ENCODE measurements around the gene TMEM107.

TMEM107 gene

DNA sequence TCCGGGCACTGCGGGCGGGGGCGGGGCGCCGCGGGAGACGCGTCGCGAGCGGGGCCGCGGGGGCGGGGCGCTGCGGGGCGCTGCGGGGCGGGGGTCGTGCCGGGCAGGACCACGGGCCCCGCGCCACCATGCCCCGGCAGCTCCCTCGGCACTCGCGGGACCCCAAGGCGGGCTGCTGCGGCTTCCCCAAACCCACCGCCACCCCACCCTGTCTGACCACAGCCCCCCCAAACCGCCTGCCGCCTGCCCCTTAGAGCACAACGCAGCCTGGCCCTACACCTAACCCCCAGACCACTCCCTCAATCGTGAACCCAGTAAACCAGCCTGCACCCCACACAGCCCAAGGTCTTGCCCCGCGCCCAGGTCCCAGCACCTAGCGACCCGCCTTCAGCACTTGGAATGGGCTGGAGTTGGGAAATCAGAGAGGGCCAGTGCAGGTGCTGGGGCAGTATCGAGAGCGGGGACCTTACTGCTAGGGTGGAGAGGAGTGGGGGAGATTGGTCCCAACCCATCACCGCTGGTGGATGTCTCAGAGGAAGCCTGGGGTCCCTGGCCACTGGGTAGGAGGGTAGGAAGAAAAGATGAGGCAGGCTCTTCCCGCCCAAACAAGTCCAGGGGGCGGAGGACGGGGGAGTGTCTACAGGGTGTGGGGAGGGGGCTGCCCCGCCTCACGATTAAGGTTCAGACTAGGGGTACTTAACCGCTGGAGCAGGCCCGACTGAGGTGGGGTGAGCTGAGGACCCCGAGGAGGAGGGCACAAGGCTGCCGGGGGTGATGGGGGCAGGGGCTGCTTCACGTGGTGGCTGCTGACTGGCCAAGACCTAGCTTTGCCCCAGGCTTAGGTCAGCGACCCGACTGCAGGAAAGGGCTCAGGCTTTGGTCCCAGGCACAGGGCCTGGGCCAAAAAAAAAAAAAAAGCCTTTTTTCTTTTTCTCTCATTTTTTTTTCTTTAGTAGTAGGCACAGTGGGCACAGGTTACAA lies 12.9 kb downstream of the TMEM107 start:
- in situ Hi-C loops (cut with MboI; ENCODE audit: low sequenced_read_pairs) = no loop called here

DNA sequence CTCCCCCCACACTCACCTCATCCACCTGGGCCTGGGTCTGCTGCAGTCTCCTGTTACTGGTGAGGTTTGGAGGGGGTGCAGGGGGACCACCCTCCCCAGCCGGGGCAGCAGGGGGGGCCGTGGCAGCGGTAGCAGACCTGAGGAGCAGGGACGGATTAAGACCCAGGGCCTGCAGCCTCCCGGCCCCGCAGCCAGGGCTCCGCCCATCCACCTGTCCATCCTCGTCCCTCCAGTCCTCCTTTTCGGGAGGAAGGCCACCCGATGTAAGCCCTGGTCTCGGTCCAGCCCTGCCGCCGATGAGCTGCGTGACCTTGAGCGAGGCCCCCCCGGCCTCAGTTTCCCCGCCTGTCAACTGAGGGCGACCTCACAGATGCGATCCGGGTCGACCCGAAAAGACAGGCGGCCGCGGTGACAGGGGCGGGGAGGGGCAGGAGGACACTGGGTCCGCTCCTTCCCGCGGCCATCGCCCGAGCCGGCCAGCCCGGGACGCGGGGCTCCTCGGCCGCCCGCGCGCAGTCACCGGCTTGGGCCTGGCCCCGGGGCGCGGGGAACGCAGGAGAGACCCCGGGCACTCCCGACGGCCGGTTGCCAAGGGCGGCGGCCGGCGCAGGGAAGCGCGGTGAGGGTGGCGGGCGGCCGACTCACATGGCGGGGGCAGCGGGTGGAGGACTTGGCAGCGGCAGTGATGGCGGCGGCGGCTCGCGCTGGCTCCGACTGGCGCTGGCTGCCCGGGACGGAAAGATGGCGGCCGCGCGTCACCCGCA lies 13.8 kb downstream of the TMEM107 start, which contains the start of gene VAMP2:
VAMP2 (minus strand) TSS at position 716 of the 764 bp plus-strand sequence; CDS start at position 647, 69 bp downstream.
- in situ Hi-C loops (cut with MboI; ENCODE audit: low sequenced_read_pairs) = no loop called here

DNA sequence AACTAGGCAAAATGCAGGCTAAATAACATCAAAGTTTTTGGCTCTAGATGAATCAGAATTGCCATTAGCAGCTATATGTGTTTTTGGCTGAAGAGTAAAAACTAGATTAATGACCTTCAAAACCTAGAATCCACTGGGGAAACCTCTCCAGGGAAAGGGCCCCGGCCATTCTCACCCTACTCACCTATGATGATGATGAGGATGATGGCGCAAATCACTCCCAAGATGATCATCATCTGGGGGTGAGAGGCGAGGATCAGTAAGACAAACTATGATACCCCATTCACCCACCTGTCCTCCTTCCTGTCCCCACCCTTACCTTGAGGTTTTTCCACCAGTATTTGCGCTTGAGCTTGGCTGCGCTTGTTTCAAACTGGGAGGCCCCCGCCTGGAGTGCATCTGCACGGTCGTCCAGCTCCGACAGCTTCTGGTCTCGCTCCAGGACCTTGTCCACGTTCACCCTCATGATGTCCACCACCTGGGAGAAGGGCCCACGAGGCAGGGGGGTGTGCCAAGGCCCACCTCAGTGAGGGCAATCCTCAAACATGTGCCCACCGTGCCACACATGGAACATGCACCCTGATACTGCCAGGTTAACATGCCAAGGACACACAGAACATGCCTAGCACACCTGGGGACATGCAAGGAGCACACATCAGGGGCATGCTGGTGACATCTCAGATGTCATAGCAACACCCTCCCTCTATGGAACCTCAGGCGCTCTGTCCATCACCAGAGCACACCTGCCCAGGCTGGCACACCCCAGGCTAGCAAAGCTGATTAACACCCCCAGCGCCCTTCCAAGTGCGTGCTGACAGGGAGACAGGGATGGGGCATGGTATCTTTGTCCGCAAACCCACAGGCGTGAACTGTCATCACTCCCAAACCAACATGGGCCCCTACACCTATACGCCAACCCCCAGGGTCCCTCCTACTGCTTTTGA lies 14.6 kb downstream of the TMEM107 start:
- in situ Hi-C loops (cut with MboI; ENCODE audit: low sequenced_read_pairs) = no loop called here

DNA sequence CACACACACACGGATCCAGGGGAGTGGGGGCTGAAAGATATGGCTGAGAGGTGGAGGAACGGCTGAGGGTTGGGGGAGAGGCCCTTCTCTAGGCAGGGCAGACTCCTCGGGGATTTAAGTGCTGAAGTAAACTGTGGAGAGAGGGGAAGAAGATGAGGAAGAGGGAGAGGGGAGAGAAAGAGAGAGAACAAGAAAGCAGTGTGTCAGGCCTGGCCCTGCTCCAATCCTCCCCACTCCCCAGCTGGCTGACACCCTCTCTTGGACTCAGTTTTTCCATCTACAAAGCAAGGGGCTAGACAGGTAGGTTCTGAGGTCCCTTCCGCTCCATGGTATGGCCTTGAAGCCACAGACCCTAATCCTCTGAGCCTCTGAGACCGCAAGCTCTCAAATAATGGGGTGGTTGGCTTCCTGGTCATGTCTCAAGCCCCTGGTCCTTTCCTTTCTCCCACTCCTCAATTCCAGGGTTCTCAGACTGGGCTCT lies 15.4 kb downstream of the TMEM107 start:
- in situ Hi-C loops (cut with MboI; ENCODE audit: low sequenced_read_pairs) = no loop called here

DNA sequence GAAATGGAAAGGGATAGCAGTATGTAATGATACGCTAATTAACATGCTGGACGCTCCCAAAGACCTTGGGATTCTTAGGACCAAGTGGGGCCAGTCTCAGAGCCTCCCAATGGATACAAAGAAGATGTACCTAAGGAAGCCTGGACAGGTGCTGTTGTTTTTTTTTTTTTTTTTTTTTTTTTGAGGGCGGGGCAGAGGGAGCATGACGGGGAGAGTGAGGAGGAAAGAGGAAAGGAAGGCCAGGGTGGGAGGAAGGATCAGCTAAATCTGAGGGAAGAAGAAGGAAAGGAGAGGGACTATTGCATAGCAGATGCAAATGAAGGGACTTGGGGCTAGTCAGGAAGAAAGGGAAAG lies 16.0 kb downstream of the TMEM107 start:
- in situ Hi-C loops (cut with MboI; ENCODE audit: low sequenced_read_pairs) = no loop called here

DNA sequence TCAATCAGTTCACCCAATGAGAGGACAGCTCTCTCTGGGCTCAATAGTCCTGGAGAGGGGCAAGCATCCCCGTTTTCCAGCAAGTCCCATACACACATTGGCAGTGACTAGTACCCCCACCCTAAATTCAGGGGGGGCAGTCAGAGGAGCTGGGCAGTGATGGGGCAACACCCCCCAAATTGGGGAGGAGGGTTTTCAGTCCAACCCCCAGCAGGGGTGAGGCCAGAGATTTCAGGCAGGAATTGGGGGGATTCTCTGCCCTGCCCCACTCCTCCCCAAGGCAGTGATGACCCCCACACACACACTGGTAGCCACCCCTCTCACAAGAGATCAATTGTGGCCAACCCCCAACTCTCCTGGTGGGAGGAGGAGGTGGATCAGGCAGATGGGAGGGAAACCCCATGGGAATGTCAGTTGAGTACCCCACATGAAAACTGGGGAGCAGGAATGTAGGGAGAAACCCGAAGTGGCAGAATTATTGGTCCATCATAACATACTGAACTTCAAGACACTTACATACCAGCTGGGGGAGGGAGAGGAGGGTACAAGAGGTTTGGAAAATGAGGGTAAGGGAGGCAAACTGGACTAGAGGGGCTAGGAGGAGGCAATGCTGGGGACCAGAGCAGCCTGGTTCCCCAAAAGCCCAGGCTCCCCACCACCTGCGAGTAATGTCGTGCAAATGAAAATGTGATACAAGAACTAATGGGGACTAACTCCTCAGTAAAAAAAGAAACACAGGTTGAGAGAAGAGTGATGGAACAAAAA lies 16.5 kb downstream of the TMEM107 start:
- in situ Hi-C loops (cut with MboI; ENCODE audit: low sequenced_read_pairs) = no loop called here

DNA sequence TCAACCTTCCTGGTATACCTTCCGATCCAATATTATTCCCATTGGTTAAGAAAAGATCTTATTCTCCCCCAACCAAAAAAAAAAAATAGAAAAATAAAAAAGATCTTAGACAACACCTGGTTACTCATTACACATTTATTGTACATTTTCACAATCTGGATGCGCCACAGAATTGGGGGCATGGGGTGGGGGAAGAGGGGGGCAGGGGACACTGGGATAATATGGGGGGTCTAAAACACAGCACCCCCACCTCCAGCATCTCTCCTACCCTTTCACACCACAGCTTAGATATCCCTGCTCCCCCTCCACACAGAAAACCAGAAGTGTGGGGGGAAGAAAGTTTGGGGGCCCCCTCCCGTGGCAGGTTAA lies 17.2 kb downstream of the TMEM107 start:
- in situ Hi-C loops (cut with MboI; ENCODE audit: low sequenced_read_pairs) = no loop called here

DNA sequence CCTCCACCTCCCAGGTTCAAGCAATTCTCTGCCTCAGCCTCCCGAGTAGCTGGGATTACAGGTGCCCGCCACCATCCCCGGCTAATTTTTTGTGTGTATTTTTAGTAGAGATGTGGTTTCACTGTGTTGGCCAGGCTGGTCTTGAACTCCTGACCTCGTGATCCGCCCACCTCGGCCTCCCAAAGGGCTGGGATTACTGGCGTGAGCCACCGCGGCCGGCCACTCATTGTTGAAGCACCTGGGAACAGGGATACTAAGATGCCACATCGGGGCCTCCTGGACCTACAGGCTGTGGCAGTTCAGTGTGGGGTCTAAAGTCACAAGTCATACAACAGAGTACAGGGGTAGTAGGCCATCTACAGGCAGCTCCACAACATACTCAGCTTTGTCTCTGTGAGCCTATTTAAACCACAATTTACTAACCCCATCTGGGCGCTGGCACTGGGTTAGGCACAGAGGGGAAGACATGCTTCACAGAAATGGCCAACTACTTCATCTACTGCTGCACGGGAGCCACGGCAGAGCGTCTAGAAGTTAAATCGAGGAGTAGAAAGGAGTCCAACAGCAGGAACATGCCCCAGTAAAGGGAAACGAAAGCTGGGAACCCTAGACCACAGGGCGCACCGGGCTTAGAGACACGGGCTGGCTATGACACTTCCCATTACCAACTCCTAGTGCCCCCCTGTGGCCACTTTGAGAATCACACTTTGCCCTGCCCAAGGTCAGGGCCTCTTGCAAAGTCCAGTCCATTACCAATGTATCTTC lies 17.7 kb downstream of the TMEM107 start:
- in situ Hi-C loops (cut with MboI; ENCODE audit: low sequenced_read_pairs) = no loop called here

DNA sequence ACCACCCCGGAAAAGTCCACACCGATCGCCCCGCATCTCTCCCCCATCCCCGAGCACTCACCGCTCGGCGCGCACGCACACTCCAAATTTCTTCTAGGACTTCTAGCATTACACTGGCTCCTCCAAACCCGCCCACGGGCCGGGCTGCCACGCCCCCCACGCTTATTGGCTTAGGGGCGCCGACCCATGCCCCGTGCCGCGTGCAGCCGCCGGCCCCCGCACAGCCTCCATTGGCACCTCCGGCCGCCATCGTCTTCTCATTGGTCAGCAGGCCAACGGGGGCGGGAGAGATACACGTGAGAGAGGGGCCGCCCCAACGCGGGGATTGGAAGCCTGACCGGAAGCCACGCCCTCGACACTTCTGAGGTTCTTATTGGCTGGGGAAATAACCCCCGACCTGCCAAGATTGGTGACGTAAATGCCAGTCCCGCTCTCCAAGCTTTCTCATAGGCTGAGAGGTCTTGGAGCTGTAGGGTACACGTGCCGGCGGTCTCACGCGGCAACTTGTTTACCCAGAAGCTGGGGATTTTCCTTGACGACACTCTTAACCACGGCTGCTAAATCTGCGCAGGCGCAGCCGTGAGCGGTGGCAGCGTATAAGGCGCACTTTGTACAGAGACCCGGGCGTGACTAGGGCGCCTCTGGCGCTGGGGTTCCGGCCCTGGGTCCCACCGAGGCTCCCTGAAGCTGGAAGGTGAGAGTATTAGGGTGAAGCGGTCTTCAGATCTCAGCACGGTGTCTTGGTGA lies 19.8 kb downstream of the TMEM107 start:
- in situ Hi-C loops (cut with MboI; ENCODE audit: low sequenced_read_pairs) = no loop called here

DNA sequence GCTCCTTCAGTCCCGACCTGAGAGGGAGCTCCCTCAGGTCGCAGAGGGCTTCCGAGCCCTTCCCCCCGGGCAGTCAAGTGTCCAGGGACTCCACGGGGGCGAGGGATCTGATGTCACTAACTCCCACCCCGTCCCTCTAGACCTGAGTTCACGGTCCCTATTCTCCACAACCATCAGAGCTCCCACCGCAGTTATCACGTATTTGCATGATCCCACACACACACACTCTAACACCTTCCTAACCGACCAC lies 20.3 kb downstream of the TMEM107 start:
- in situ Hi-C loops (cut with MboI; ENCODE audit: low sequenced_read_pairs) = no loop called here

DNA sequence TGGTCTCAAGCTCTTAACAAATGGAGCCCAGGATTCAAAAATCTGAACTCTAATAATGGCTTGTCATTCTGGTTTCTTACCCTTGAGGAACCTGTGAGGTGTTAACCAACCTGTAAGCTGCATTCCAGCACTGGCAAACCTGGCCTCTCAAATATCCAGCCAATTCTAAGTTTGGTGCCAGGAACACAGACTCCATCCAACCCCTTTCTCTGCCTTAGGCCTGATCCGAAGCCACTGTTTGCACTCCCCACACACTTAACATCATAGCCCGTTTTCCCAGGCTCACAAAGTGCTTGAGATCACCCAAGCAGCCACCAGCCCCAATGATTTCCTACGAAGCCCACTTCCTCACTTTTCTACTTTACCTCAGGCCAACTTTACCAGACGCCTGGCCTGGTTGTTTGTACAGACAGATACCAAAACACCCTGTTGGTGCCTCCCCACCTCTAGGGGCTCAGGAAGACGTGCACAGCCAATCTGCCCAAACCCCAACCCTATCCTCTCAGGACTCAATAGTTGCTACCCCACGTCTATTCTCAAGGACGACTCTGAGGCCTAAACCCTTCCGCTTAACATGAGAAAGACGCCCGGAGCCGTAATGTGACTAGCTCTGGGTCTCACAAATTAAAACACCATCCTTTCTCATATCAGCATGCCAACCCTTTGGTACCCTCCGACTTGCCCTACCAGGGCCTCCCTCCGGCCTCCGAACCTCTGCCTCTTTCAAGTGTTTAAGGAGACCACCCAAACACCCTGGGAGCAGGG lies 20.8 kb downstream of the TMEM107 start:
- in situ Hi-C loops (cut with MboI; ENCODE audit: low sequenced_read_pairs) = no loop called here

DNA sequence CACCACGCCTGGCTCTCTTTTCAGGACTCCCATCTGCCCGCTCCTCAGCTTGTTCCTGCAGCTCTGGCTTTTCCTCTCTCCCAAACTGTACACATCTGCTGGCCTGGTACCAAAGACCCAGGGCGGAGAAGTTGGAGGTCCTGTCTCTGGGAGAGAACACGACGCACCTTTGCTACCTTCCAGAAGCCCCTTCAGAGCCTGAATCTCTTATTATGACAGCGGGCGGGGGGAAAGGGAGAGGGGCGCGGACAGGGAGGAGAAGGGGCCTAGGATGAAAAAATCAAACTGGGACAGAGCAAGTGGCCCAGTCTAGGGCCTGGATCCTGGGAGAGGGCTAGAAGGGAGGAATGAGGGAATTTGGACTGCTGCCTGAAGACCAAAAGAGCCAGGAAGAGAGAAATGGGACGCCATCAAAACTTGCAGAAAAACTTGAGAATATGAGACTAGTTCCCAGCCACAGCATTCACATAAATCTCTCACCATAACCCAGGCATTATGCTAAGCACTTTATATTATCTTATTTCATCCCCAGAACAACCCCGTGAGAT lies 21.5 kb downstream of the TMEM107 start:
- in situ Hi-C loops (cut with MboI; ENCODE audit: low sequenced_read_pairs) = no loop called here

DNA sequence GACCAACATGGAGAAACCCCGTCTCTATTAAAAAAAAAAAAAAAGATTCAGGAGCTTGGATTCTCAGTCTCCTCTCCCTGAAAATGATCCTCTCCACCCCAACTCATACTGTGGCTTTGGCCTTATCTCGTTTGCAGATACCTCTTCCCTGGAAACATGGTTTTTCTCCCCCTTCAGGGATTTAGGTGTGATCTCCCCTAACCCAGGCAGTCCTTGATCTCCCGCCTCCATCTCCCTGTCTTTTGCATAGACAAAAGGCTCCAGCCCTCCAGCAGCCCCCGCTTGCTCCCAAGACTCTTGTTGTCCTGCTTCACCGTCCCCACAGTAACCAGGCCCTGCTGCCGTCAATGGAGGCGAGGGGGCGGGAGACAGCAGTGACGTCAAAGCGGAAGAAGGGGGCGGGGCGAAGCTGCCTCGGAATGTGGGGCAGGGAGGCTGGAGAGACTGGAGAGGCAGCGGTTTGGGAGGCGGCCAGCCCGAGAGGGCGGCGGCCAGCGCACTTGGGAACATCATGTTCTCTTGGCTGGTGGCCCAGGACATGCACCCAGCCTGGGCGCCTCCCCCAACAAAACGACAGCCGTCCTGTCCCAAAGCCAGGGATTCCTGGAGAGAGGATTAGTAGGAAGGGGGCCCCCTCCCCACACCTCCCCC lies 22.1 kb downstream of the TMEM107 start:
- in situ Hi-C loops (cut with MboI; ENCODE audit: low sequenced_read_pairs) = no loop called here

DNA sequence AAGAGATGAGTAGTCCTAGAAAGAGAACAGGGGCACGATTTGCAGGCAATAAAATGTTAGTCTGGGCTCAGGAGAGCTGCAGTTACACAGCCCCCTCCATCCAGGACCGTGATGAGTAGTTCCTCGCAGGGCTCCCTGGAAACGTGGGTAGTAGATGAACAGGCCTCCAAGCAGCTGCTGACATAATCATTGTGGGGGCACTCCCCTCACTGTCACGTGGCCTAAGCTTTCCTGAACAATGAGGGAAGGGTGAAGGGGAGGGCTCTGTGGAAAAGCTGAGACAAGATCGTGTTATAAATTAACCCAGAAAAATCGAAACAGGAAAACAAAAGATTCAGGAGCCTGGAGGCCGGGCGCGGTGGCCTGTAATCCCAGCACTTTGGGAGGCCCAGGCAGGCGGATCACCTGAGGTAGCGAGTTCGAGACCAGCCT lies 22.6 kb downstream of the TMEM107 start:
- in situ Hi-C loops (cut with MboI; ENCODE audit: low sequenced_read_pairs) = no loop called here

DNA sequence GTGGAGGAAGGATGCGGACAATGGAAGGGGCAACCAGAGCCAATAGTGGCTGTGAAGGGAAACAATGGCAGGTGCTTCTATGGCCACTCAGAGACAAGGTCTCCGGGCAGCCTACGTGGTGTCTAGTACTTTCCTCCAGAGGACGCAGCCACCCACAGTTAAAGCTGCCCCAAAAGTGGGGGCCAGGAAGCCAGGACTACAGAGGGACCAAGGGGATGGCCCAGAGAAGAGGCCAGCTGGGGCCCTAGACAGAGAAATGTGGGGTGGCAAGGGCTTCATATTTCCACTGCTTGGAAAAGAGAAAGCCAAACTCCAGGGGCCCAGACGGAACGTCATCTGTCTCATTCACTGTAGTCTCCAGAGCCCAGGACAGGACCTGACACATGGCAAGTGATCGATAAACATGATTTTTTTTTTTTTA lies 23.1 kb downstream of the TMEM107 start:
- in situ Hi-C loops (cut with MboI; ENCODE audit: low sequenced_read_pairs) = no loop called here

DNA sequence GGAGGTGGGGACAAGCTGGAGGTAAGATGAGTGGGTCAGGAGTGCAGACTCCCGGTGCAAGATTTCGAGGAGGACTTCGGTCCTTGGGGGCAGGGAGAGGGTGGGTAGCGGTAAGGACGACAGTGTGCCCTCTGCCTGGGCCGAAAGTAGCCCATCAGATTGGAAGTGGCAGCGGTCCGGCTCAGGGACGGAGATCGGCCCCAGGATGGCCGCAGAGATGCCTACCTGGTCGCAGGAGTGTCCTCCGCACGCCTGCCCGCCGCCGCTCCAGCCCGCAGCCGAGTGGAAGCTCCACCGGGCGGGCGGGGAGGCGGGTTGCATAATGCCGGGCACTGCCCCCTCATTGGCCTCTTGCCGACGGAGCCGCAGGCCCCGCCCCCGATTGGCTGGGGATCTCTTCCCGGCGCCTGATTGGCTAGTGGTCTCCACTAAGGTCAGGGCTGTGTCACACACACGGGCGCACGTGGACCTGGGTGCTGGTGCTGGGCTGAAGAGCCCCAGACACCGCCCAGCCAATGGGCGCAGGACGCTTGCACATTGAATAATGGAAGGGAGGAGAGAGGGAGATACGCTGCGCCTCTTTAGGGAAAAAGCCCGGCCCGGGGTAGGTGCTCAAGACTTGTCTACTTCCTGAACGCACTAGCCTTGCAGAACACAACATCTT lies 23.9 kb downstream of the TMEM107 start, which contains the start of gene PER1:
PER1 (minus strand) TSS at position 293 of the 664 bp plus-strand sequence. CDS start 1,698 bp downstream, outside the sequence.
- in situ Hi-C loops (cut with MboI; ENCODE audit: low sequenced_read_pairs) = no loop called here

Data from HL-60/S4 treated with phorbol 12-myristate 13-acetate at 8.2 ng/mL for 4 days and 3 days (cell line).